T-cell (primary cell): ENCODE measurements around the gene ZNF438. TPM values are rescaled to one million over a fixed set of nuclear protein-coding genes. Genes with fewer than 3 reads are reported as not detected.

Source experiments
- ATAC-seq, 4 experiments: fragments of 200-7000 bp in 3 of 4; fragments of 150-1000 bp in 1 of 4; cut with Tn5 transposase; replicated peaks in 1 of 4; 1 replicate in 3 of 4; 2 replicates in 1 of 4; pipeline ENCODE4 v1.10.0; 2021; ENCODE audit warnings: moderate library complexity in 3 of 4, mild to moderate bottlenecking in 2 of 4, moderate number of reproducible peaks in 1 of 4
- CTCF ChIA-PET, 2 donors: fragments of 300-600 bp; sonication (Branson Sonifier 250); formaldehyde crosslinking; loops; one replicate each; lab custom pipeline; 2022; ENCODE audit warnings: antibody characterized with exemption in 2 of 2; lab: Charles Lee
- POLR2A ChIA-PET, 2 donors: fragments of 300-600 bp; sonication (Branson Sonifier 250); formaldehyde crosslinking; loops; one replicate each; lab custom pipeline; 2022; ENCODE audit warnings: antibody characterized with exemption in 2 of 2; lab: Charles Lee
- DNase-seq, 35 experiments: peaks; one replicate each; pipeline versions ENCODE4 v3.0.0 to v3.0.0-alpha.2; 2013 to 2023
- H3K27ac ChIP-seq: one replicate; pipeline ENCODE4 v1.5.1; 2013; ENCODE audit warnings: low read length
- H3K27me3 ChIP-seq, 2 experiments: replicated peaks in 1 of 2; 1 replicate in 1 of 2; 2 replicates in 1 of 2; pipeline versions ENCODE4 v1.6.1 to v1.7.0; 2013; ENCODE audit warnings: low read length in 1 of 2, mixed read lengths in 1 of 2; ENCODE audit not compliant: control insufficient read depth in 2 of 2, insufficient read depth in 2 of 2; ENCODE audit errors: extremely low read depth in 1 of 2
- H3K36me3 ChIP-seq, 2 donors: 1 replicate in 1 of 2; 2 replicates in 1 of 2; pipeline versions ENCODE4 v1.6.1 to v1.7.0; 2013; ENCODE audit warnings: low read length in 1 of 2; ENCODE audit not compliant: control insufficient read depth in 2 of 2, insufficient read depth in 1 of 2; ENCODE audit errors: extremely low read depth in 1 of 2
- H3K4me1 ChIP-seq, 2 experiments: 1 replicate in 1 of 2; 2 replicates in 1 of 2; pipeline versions ENCODE4 v1.6.1 to v1.7.0; 2013; ENCODE audit warnings: low read length in 2 of 2, mixed read lengths in 1 of 2; ENCODE audit not compliant: insufficient read depth in 2 of 2, control insufficient read depth in 1 of 2; ENCODE audit errors: extremely low read depth in 1 of 2
- H3K4me3 ChIP-seq, 2 donors: 1 replicate in 1 of 2; 2 replicates in 1 of 2; pipeline versions ENCODE4 v1.5.1 to v1.7.0; 2013; ENCODE audit warnings: mild to moderate bottlenecking in 2 of 2, low read length in 1 of 2, moderate library complexity in 1 of 2; ENCODE audit not compliant: control insufficient read depth in 1 of 2; ENCODE audit errors: extremely low read depth in 1 of 2
- H3K9me3 ChIP-seq: 2 replicates; pipeline ENCODE4 v1.7.0; 2013
- H3K27ac Mint-ChIP-seq, 2 donors: one replicate each; pipeline ENCODE4 v1.8.0; 2020 to 2021; ENCODE audit warnings: mild to moderate bottlenecking in 2 of 2, mixed read lengths in 2 of 2
- H3K27me3 Mint-ChIP-seq, 2 donors: one replicate each; pipeline ENCODE4 v1.8.0; 2021 to 2022; ENCODE audit warnings: mixed read lengths in 2 of 2
- H3K36me3 Mint-ChIP-seq: one replicate; pipeline ENCODE4 v1.8.0; 2021; ENCODE audit warnings: mixed read lengths
- H3K4me1 Mint-ChIP-seq, 3 donors: one replicate each; pipeline ENCODE4 v1.8.0; 2020 to 2022; ENCODE audit warnings: mixed read lengths in 3 of 3, mild to moderate bottlenecking in 1 of 3
- H3K4me3 Mint-ChIP-seq, 3 donors: one replicate each; pipeline ENCODE4 v1.8.0; 2020 to 2022; ENCODE audit warnings: mild to moderate bottlenecking in 3 of 3, mixed read lengths in 3 of 3, moderate library complexity in 3 of 3
- H3K9me3 Mint-ChIP-seq, 3 donors: one replicate each; pipeline ENCODE4 v1.8.0; 2020 to 2022; ENCODE audit warnings: mixed read lengths in 3 of 3
- WGBS: methylation state at CpG from one replicate; pipeline ENCODE4 v1.1.5; 2013; ENCODE audit warnings: missing lambda C conversion rate; ENCODE audit not compliant: insufficient coverage; 5-methylcytosine and 5-hydroxymethylcytosine counted together
- total RNA-seq, 35 experiments: library from RNA in 6 of 35; stranded (reverse) in 6 of 35; fragments of 120-200 nt in 1 of 35; gene quantifications; one replicate each; pipeline versions ENCODE4 v1.2.1 to v1.2.4 and lab custom pipeline; 2013 to 2026

The ZNF438 gene
- total RNA-seq, 5 donors from 2014 or later (not counting 1 experiment from before 2014, with no cell fraction given), result 2.7 to 3.6 (median 3.4) TPM

GRCh38 chr10:30840395-30841050 lies 191.1 kb downstream of the ZNF438 start:
- peaks cover 2% of the 10 kb centered on the region for H3K36me3 Mint-ChIP-seq
- Histone ChIP-seq H3K27ac (no peak overlapping the region), H3K4me1 (no peaks in the 10 kb centered on the region), H3K4me3 (no peak overlapping the region), H3K36me3 (no peaks in the 10 kb centered on the region), H3K9me3 (no peaks in the 10 kb centered on the region), H3K27me3 (no peaks in the 10 kb centered on the region)
- no peaks in the 10 kb centered on the region for H3K27me3 Mint-ChIP-seq
- no peak overlapping the region for H3K4me3 Mint-ChIP-seq
- H3K27ac Mint-ChIP-seq, result no peak overlapping the region
- H3K9me3 Mint-ChIP-seq, result no peaks in the 10 kb centered on the region
- CTCF ChIA-PET, result no interaction called here
- 100% methylated on average over 1 of the region's 6 CpGs for WGBS
- no peaks in the 10 kb centered on the region for H3K4me1 Mint-ChIP-seq
- ATAC-seq, result no peak
- no peak for DNase-seq
- POLR2A ChIA-PET, result no interaction called here

- POLR2A ChIA-PET, result no interaction called here
- H3K36me3 Mint-ChIP-seq, result peaks cover 4% of the 10 kb centered on the region
- CTCF ChIA-PET, result no interaction called here
Measured at GRCh38 chr10:30839652-30840051, 192.0 kb downstream of the ZNF438 start.

GRCh38 chr10:30836406-30836805 lies 195.3 kb downstream of the ZNF438 start:
- Histone ChIP-seq H3K4me1 (no peaks in the 10 kb centered on the region), H3K36me3 (no peaks in the 10 kb centered on the region), H3K4me3 (no peak overlapping the region), H3K27ac (no peak overlapping the region), H3K9me3 (no peaks in the 10 kb centered on the region), H3K27me3 (peaks cover 0 to 3% of the 10 kb centered on the region in 2 experiments)
- H3K27ac Mint-ChIP-seq, result no peak overlapping the region
- ChIA-PET CTCF (interaction anchor here in 1 of 2 donors (0.7 kb wide), 1 partner anchor 161 kb away, joined by 5 read pairs; no protein-coding TSS in a partner anchor), POLR2A (no interaction called here)
- 90% methylated on average over 2 of the region's 2 CpGs for WGBS
- no peaks in the 10 kb centered on the region for H3K27me3 Mint-ChIP-seq
- DNase-seq, result no peak
- H3K36me3 Mint-ChIP-seq, result peaks cover 4% of the 10 kb centered on the region
- no peak overlapping the region for H3K4me3 Mint-ChIP-seq
- H3K4me1 Mint-ChIP-seq, result no peaks in the 10 kb centered on the region
- no peak for ATAC-seq
- H3K9me3 Mint-ChIP-seq, result no peaks in the 10 kb centered on the region

More at GRCh38 chr10:30839652-30840051, 192.0 kb downstream of the ZNF438 start:
- Histone ChIP-seq H3K36me3 (no peaks in the 10 kb centered on the region), H3K27ac (no peak overlapping the region), H3K4me3 (no peak overlapping the region), H3K27me3 (no peaks in the 10 kb centered on the region), H3K9me3 (no peaks in the 10 kb centered on the region), H3K4me1 (no peaks in the 10 kb centered on the region)
- ATAC-seq (no peak), DNase-seq (no peak)
- Mint-ChIP-seq H3K27ac (no peak overlapping the region), H3K27me3 (no peaks in the 10 kb centered on the region), H3K4me3 (no peak overlapping the region), H3K4me1 (no peaks in the 10 kb centered on the region), H3K9me3 (no peaks in the 10 kb centered on the region)
- WGBS, result no CpG with 5 or more reads among the region's 2 CpGs

GRCh38 chr10:30835146-30835545 lies 196.5 kb downstream of the ZNF438 start:
- WGBS, result 96% methylated on average over 8 of the region's 12 CpGs

GRCh38 chr10:30834651-30835050 lies 197.0 kb downstream of the ZNF438 start:
- Mint-ChIP-seq H3K27ac (no peak overlapping the region), H3K9me3 (no peaks in the 10 kb centered on the region), H3K36me3 (peaks cover 4% of the 10 kb centered on the region), H3K4me3 (no peak overlapping the region), H3K4me1 (no peaks in the 10 kb centered on the region), H3K27me3 (no peaks in the 10 kb centered on the region)
- H3K27ac ChIP-seq, result no peak overlapping the region
- H3K9me3 ChIP-seq, result no peaks in the 10 kb centered on the region
- ATAC-seq, result no peak
- H3K4me1 ChIP-seq, result no peaks in the 10 kb centered on the region
- no CpG with 5 or more reads among the region's 3 CpGs for WGBS
- no peak overlapping the region for H3K4me3 ChIP-seq
- peaks cover 0 to 3% of the 10 kb centered on the region in 2 experiments for H3K27me3 ChIP-seq
- DNase-seq, result no peak
- ChIA-PET CTCF (no interaction called here), POLR2A (no interaction called here)
- H3K36me3 ChIP-seq, result no peaks in the 10 kb centered on the region

More at GRCh38 chr10:30835146-30835545, 196.5 kb downstream of the ZNF438 start:
- no peaks in the 10 kb centered on the region for H3K36me3 ChIP-seq
- H3K27ac Mint-ChIP-seq, result no peak overlapping the region
- POLR2A ChIA-PET, result no interaction called here
- peaks cover 0 to 3% of the 10 kb centered on the region in 2 experiments for H3K27me3 ChIP-seq
- CTCF ChIA-PET, result no interaction called here
- H3K4me3 ChIP-seq, result no peak overlapping the region
- no peak for DNase-seq
- no peak overlapping the region for H3K27ac ChIP-seq
- no peak for ATAC-seq
- H3K36me3 Mint-ChIP-seq, result peaks cover 4% of the 10 kb centered on the region
- no peaks in the 10 kb centered on the region for H3K4me1 Mint-ChIP-seq
- H3K4me1 ChIP-seq, result no peaks in the 10 kb centered on the region
- no peaks in the 10 kb centered on the region for H3K9me3 ChIP-seq
- no peaks in the 10 kb centered on the region for H3K27me3 Mint-ChIP-seq
- H3K4me3 Mint-ChIP-seq, result no peak overlapping the region
- no peaks in the 10 kb centered on the region for H3K9me3 Mint-ChIP-seq

- no peaks in the 10 kb centered on the region for H3K27me3 Mint-ChIP-seq
- no peak overlapping the region for H3K4me3 Mint-ChIP-seq
- POLR2A ChIA-PET, result no interaction called here
- Histone ChIP-seq H3K9me3 (no peaks in the 10 kb centered on the region), H3K36me3 (no peaks in the 10 kb centered on the region), H3K27me3 (peaks cover 0 to 3% of the 10 kb centered on the region in 2 experiments), H3K4me1 (no peaks in the 10 kb centered on the region), H3K4me3 (no peak overlapping the region), H3K27ac (no peak overlapping the region)
- DNase-seq (no peak), ATAC-seq (no peak)
- CTCF ChIA-PET, result no interaction called here
- H3K9me3 Mint-ChIP-seq, result no peaks in the 10 kb centered on the region
- no peak overlapping the region for H3K27ac Mint-ChIP-seq
- no CpG with 5 or more reads among the region's 4 CpGs for WGBS
- peaks cover 4% of the 10 kb centered on the region for H3K36me3 Mint-ChIP-seq
- H3K4me1 Mint-ChIP-seq, result no peaks in the 10 kb centered on the region
Measured at GRCh38 chr10:30834153-30834552, 197.5 kb downstream of the ZNF438 start.
